Astrocyte of the cerebellum (primary cell): ENCODE measurements around the gene COMMD3.

Experiments
- DNase-seq: peaks from one replicate; pipeline ENCODE4 v3.0.0-alpha.2; 2011; ENCODE audit warnings: low read depth
- H3K4me3 ChIP-seq: 2 replicates; pipeline ENCODE4 v1.5.1; 2011; ENCODE audit warnings: mild to moderate bottlenecking, low read depth, low read length, moderate library complexity
- in situ Hi-C: cut with HindIII; loops from 2 replicates; pipeline ENCODE4 v1.10.0; 2017; ENCODE audit warnings: low sequenced_read_pairs
- TF ChIP-seq, protein P1 (sequence below): IDR thresholded peaks from 2 replicates; pipeline ENCODE4 v1.5.1; 2012; ENCODE audit warnings: low read length, low read depth, moderate library complexity, mild to moderate bottlenecking; ENCODE audit errors: missing control alignments

COMMD3 gene

DNA sequence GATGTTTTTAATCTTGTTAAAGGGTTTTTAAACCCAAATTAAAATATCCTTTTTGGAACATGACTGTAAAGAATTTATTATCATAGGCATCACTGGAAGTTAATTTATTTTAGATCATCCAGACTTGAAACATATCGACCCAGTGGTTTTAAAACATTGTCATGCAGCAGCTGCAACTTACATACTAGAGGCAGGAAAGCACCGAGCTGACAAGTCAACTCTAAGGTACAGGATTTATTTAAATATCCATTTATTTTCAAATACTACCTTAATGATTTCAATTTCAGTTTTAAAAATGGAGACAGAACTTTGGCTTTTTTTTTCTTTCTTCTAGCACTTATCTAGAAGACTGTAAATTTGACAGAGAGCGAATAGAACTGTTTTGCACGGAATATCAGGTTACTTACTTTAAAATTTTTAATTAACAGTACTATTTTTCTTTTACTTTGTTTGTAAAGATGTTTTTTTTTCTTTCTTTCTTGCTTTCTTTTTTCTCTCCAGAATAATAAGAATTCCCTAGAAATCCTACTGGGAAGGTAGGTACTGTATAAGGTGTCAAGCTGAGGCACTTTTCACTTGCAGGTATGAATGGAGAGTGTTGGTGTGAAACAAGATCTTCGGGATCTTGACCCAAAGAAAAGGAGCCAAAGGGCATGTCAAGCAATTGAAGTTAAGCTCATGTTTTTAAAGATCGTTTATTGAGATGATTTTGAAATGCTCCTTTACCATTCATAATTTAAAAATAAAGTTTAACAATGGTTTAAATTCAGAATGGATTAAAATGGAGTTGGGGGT is 1.8 kb downstream of the COMMD3 start:
- no peak overlapping the region for H3K4me3 ChIP-seq
- in situ Hi-C loops: loop anchor here (5.0 to 25.0 kb wide), 2 partner anchors 91 to 244 kb away; no protein-coding TSS in a partner anchor
- DNase-seq: no peak
- TF ChIP-seq, protein P1, sequence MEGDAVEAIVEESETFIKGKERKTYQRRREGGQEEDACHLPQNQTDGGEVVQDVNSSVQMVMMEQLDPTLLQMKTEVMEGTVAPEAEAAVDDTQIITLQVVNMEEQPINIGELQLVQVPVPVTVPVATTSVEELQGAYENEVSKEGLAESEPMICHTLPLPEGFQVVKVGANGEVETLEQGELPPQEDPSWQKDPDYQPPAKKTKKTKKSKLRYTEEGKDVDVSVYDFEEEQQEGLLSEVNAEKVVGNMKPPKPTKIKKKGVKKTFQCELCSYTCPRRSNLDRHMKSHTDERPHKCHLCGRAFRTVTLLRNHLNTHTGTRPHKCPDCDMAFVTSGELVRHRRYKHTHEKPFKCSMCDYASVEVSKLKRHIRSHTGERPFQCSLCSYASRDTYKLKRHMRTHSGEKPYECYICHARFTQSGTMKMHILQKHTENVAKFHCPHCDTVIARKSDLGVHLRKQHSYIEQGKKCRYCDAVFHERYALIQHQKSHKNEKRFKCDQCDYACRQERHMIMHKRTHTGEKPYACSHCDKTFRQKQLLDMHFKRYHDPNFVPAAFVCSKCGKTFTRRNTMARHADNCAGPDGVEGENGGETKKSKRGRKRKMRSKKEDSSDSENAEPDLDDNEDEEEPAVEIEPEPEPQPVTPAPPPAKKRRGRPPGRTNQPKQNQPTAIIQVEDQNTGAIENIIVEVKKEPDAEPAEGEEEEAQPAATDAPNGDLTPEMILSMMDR: no peak

DNA sequence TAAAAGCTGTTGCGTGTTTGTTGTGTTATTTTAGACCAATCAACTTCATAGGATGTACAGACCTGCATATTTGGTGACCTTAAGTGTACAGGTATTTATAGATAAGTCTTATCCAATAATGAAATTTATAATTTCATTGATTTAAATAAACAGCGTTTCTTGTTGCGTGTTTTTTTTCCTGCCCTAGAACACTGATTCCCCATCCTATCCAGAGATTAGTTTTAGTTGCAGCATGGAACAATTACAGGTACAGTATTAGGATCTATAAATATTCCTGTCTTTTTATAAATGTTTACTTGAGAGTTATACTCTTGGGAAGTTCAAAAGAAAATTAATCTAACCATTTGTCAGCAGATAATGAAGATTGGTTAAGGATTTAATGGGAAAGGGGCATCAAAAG is 2.6 kb downstream of the COMMD3 start:
- no peak for DNase-seq
- TF ChIP-seq, protein P1: no peak
- in situ Hi-C loops: loop anchor here (5.0 to 25.0 kb wide), 2 partner anchors 91 to 244 kb away; no protein-coding TSS in a partner anchor
- H3K4me3 ChIP-seq: no peak overlapping the region

DNA sequence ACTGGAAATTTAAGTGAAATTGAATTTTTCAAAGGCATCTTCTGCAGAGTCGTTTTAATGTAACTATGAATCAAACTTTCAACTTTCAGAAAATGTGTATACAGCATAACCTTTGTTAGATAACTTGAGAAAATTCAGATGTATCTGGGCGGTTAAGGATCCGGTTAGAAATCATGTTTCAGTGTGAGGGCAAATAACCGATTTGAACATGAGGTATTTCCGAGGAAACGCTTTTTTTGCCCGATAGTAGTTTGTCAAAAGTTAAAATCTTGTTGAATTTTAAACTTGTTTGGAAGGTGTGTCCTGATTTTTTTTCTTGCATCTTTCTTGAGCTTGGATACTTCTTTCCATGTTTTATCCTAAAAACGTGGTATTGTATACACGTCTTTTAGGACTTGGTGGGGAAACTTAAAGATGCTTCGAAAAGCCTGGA is 3.4 kb downstream of the COMMD3 start:
- H3K4me3 ChIP-seq: peak overlapping the region; percentile 73

GRCh38 chr10:22319980-22320558 is 3.9 kb downstream of the COMMD3 start:
- DNase-seq: no peak
- TF ChIP-seq, protein P1: no peak
- peak overlapping the region; percentile 73 for H3K4me3 ChIP-seq
- in situ Hi-C loops: loop anchor here (5.0 to 25.0 kb wide), 2 partner anchors 93 to 242 kb away; no protein-coding TSS in a partner anchor

More for the DNA sequence above, 3.4 kb downstream of the COMMD3 start:
- TF ChIP-seq, protein P1: no peak
- in situ Hi-C loops: loop anchor here (5.0 to 25.0 kb wide), 2 partner anchors 92 to 243 kb away; no protein-coding TSS in a partner anchor
- DNase-seq: no peak

DNA sequence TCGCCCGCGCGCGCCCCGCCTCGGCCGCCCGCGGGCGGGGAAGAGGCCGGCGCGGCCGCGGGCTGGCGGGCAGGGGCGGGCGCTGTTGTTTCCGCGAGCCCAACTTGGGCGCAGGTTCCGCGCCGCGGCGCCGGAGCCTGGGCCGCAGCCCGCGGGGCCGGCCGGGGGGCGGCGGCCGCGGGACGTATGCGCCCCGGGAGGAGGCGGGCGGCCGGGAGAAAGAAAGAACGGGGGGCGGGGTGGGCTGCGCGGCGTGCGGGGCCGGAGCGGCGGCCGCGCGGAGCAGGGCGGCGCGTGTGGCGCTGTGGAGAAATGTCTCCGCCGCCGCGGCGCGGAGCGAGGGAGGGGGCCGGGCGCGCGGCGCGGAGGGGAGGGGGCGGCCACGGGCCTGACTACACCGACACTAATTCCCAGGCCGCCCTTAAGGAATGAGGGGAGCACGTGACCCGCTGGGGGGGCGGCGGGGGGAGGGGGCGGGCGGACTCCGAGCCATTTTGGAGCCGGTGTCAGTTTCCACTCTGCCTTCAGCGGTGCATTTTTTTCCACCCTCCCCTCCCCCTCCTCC is 4.5 kb downstream of the COMMD3 start, which contains the start of gene BMI1:
Gene BMI1 (plus strand): TSS at position 509 of the 565 bp plus-strand sequence. CDS start 5,351 bp downstream, outside the sequence.
- in situ Hi-C loops: loop anchor here (25.0 kb wide), 1 partner anchor 242 kb away; no protein-coding TSS in a partner anchor
- peak within 1 kb of the TSS; percentile 73 for H3K4me3 ChIP-seq
- no peak for DNase-seq
- TF ChIP-seq, protein P1: no peak
